Liver (tissue), 9 donors: ENCODE measurements around the gene MED20. TPM values are rescaled to one million over a fixed set of nuclear protein-coding genes. Genes with fewer than 3 reads are reported as not detected.

ENCODE experiments used
- DNase-seq: peaks from one replicate; pipeline ENCODE4 v3.0.0-alpha.2; 2017; ENCODE audit warnings: low spot score
- H3K27ac ChIP-seq, 2 donors: one replicate each; pipeline ENCODE4 v1.7.0; 2013; ENCODE audit warnings: inconsistent platforms in 2 of 2, low read length in 2 of 2, control low read depth in 1 of 2, low read depth in 1 of 2, mild to moderate bottlenecking in 1 of 2
- H3K27me3 ChIP-seq, 4 donors: one replicate each; pipeline versions ENCODE4 v1.6.1 to v1.7.0; 2013; ENCODE audit warnings: low read length in 3 of 4, inconsistent platforms in 1 of 4, mild to moderate bottlenecking in 1 of 4, moderate library complexity in 1 of 4; ENCODE audit not compliant: control insufficient read depth in 4 of 4, insufficient read depth in 4 of 4
- H3K36me3 ChIP-seq, 4 donors: one replicate each; pipeline versions ENCODE4 v1.6.1 to v1.7.0; 2013; ENCODE audit warnings: low read length in 3 of 4, mild to moderate bottlenecking in 3 of 4, low read depth in 1 of 4, moderate library complexity in 1 of 4; ENCODE audit not compliant: control insufficient read depth in 4 of 4, insufficient read depth in 3 of 4
- H3K4me1 ChIP-seq, 4 donors: one replicate each; pipeline versions ENCODE4 v1.6.1 to v1.7.0; 2013; ENCODE audit warnings: low read length in 3 of 4, mild to moderate bottlenecking in 3 of 4, moderate library complexity in 1 of 4; ENCODE audit not compliant: control insufficient read depth in 4 of 4, insufficient read depth in 4 of 4
- H3K4me3 ChIP-seq, 3 donors: one replicate each; pipeline versions ENCODE4 v1.6.1 to v1.7.0; 2013; ENCODE audit warnings: low read length in 3 of 3, control low read depth in 1 of 3, low read depth in 1 of 3, mild to moderate bottlenecking in 1 of 3
- H3K9ac ChIP-seq, 2 donors: one replicate each; pipeline ENCODE4 v1.7.0; 2013; ENCODE audit warnings: low read length in 2 of 2, mild to moderate bottlenecking in 2 of 2, moderate library complexity in 2 of 2, control low read depth in 1 of 2, low read depth in 1 of 2
- H3K9me3 ChIP-seq, 4 donors: one replicate each; pipeline versions ENCODE4 v1.6.1 to v1.7.0; 2013; ENCODE audit warnings: low read length in 3 of 4; ENCODE audit not compliant: control insufficient read depth in 4 of 4
- ATF3 ChIP-seq: IDR thresholded peaks from 2 replicates; pipeline ENCODE4 v1.6.1; 2016; ENCODE audit warnings: antibody characterized with exemption
- CTCF ChIP-seq: fragments of 150-350 bp; IDR thresholded peaks from 2 replicates; pipeline ENCODE4 v1.5.1; 2017; ENCODE audit warnings: improper control_type of control experiment, low read depth, low read length; ENCODE audit not compliant: missing input control
- FOXA1 ChIP-seq: IDR thresholded peaks from 2 replicates; pipeline ENCODE4 v1.6.1; 2016; ENCODE audit warnings: antibody characterized with exemption
- FOXA2 ChIP-seq: IDR thresholded peaks from 2 replicates; pipeline ENCODE4 v1.6.1; 2016; ENCODE audit warnings: antibody characterized with exemption
- GABPA ChIP-seq, 2 donors: IDR thresholded peaks in 1 of 2; conservative IDR thresholded peaks in 1 of 2; 2 replicates each; pipeline ENCODE4 v1.6.1; 2016; ENCODE audit warnings: antibody characterized with exemption in 2 of 2, mild to moderate bottlenecking in 1 of 2, moderate library complexity in 1 of 2
- HNF4A ChIP-seq, 2 donors: conservative IDR thresholded peaks; 2 replicates each; pipeline ENCODE4 v1.6.1; 2016; ENCODE audit warnings: antibody characterized with exemption in 2 of 2, mild to moderate bottlenecking in 2 of 2
- HNF4G ChIP-seq: IDR thresholded peaks from 2 replicates; pipeline ENCODE4 v1.6.1; 2016; ENCODE audit warnings: antibody characterized with exemption
- JUND ChIP-seq, 2 donors: IDR thresholded peaks; 2 replicates each; pipeline ENCODE4 v1.6.1; 2016; ENCODE audit warnings: antibody characterized with exemption in 2 of 2
- NR2F2 ChIP-seq: IDR thresholded peaks from 2 replicates; pipeline ENCODE4 v1.6.1; 2016; ENCODE audit warnings: antibody characterized with exemption
- RAD21 ChIP-seq, 2 donors: IDR thresholded peaks; 2 replicates each; pipeline ENCODE4 v1.6.1; 2016; ENCODE audit warnings: antibody characterized with exemption in 2 of 2, mild to moderate bottlenecking in 2 of 2
- REST ChIP-seq: IDR thresholded peaks from 2 replicates; pipeline ENCODE4 v1.6.1; 2016; ENCODE audit warnings: antibody characterized with exemption, mild to moderate bottlenecking
- RXRA ChIP-seq, 2 donors: IDR thresholded peaks; 2 replicates each; pipeline ENCODE4 v1.6.1; 2017 to 2018; ENCODE audit warnings: antibody characterized with exemption in 2 of 2, mild to moderate bottlenecking in 1 of 2
- SP1 ChIP-seq: IDR thresholded peaks from 2 replicates; pipeline ENCODE4 v1.6.1; 2018; ENCODE audit warnings: antibody characterized with exemption, mild to moderate bottlenecking
- TAF1 ChIP-seq: conservative IDR thresholded peaks from 2 replicates; pipeline ENCODE4 v1.6.1; 2016; ENCODE audit warnings: antibody characterized with exemption, mild to moderate bottlenecking
- YY1 ChIP-seq: IDR thresholded peaks from 2 replicates; pipeline ENCODE4 v1.6.1; 2016; ENCODE audit warnings: antibody characterized with exemption, mild to moderate bottlenecking
- ZBTB33 ChIP-seq: IDR thresholded peaks from 2 replicates; pipeline ENCODE4 v1.6.1; 2016; ENCODE audit warnings: antibody characterized with exemption
- WGBS: extraction: QIAGEN DNeasy Blood & Tissue Kit; methylation state at CpG from one replicate; pipeline ENCODE4 v1.1.7; 2013; 5-methylcytosine and 5-hydroxymethylcytosine counted together
- polyA plus RNA-seq, 2 donors: library from polyadenylated mRNA; stranded (reverse) in 1 of 2; unstranded in 1 of 2; fragments of 200-250 nt in 1 of 2; fragments of >200 nt in 1 of 2; fragmentation: Nextera tagmentation in 1 of 2; extraction: Ambion mirVana in 1 of 2; gene quantifications; one replicate each; pipeline versions ENCODE4 v1.2.1 to v1.2.3, GENCODE V29; 2013 to 2015
- total RNA-seq, 2 donors: library from RNA; depleted of rRNA; stranded (reverse); fragments of >200 nt; gene quantifications; one replicate each; pipeline ENCODE4 v1.2.3, GENCODE V29; 2014
- donor health status: healthy.
- donor health status: healthy.
- donor health status: healthy.
- donor health status: healthy.
- donor health status: healthy.

MED20 gene
- total and polyA plus RNA-seq, 4 donors, result 3.5 to 11.9 (median 8.6) TPM

GRCh38 chr6:41878961-41879405 is 42.0 kb downstream of the MED20 start:
- TF ChIP-seq ATF3 (no peak), HNF4A (conservative IDR thresholded peaks at IDR 0.05) (no peak), FOXA2 (no peak), TAF1 (no peak), ZBTB33 (no peak), RAD21 (IDR thresholded peaks at IDR 0.05) (no peak), RXRA (IDR thresholded peaks at IDR 0.05) (no peak), SP1 (no peak), REST (no peak), CTCF (no peak), NR2F2 (no peak), HNF4G (no peak), FOXA1 (no peak), JUND (IDR thresholded peaks at IDR 0.05) (no peak)
- 89% methylated on average over 5 of the region's 5 CpGs for WGBS
- no peaks in the 10 kb centered on the region for H3K4me1 ChIP-seq
- no peak overlapping the region for H3K27ac ChIP-seq
- H3K9ac ChIP-seq, result no peak overlapping the region
- H3K36me3 ChIP-seq, result peaks cover 0 to 1% (median 0%) of the 10 kb centered on the region in 4 donors
- no peaks in the 10 kb centered on the region for H3K9me3 ChIP-seq
- no peaks in the 10 kb centered on the region for H3K27me3 ChIP-seq
- no peak overlapping the region for H3K4me3 ChIP-seq
- no peak for DNase-seq

- no peak for TF ChIP-seq ZBTB33
- TF ChIP-seq REST, result no peak
- no peak for TF ChIP-seq ATF3
- TF ChIP-seq RXRA (IDR thresholded peaks at IDR 0.05), result no peak
- TF ChIP-seq YY1, result no peak
- TF ChIP-seq JUND (IDR thresholded peaks at IDR 0.05), result no peak
- TF ChIP-seq GABPA (IDR thresholded peaks at IDR 0.05 in 1 of 2, conservative IDR thresholded peaks at IDR 0.05 in 1 of 2), result no peak
- Histone ChIP-seq H3K36me3 (peaks cover 0 to 1% (median 0%) of the 10 kb centered on the region in 4 donors), H3K4me3 (no peak overlapping the region), H3K27me3 (no peaks in the 10 kb centered on the region), H3K9me3 (no peaks in the 10 kb centered on the region), H3K27ac (no peak overlapping the region), H3K9ac (no peak overlapping the region), H3K4me1 (no peaks in the 10 kb centered on the region)
- no peak for DNase-seq
- WGBS, result 96% methylated on average over 2 of the region's 2 CpGs
These were observed 42.7 kb downstream of the MED20 start for GRCh38 chr6:41878246-41878645.
